H1 (cell line): ENCODE measurements around the gene ADAM23. TPM values are rescaled to one million over a fixed set of nuclear protein-coding genes. Genes with fewer than 3 reads are reported as not detected.
A peak's percentile ranks its signal among the peaks of the same experiment; 100 is the strongest.

Source experiments
- BRCA1 ChIP-seq: IDR thresholded peaks from 2 replicates; pipeline ENCODE4 v1.6.1; 2012; ENCODE audit warnings: low read depth, low read length, improper control_type of control experiment
- CHD7 ChIP-seq: fragments of 300-600 bp; sonication (generic); IDR thresholded peaks from 2 replicates; pipeline ENCODE4 v1.7.1; 2012; ENCODE audit warnings: low read length, moderate library complexity, mild to moderate bottlenecking, inconsistent platforms; ENCODE audit not compliant: insufficient replicate concordance
- EZH2 ChIP-seq: fragments of 200-600 bp; sonication (generic); IDR thresholded peaks from 2 replicates; pipeline ENCODE4 v1.7.1; 2012; ENCODE audit warnings: low read depth, mild to moderate bottlenecking, moderate library complexity, low read length, inconsistent platforms; ENCODE audit not compliant: severe bottlenecking
- KDM4A ChIP-seq: IDR thresholded peaks from one replicate; pipeline ENCODE4 v1.7.1; 2012; ENCODE audit warnings: low read depth, mild to moderate bottlenecking, moderate library complexity, low read length, inconsistent platforms; ENCODE audit not compliant: severe bottlenecking
- POLR2AphosphoS5 ChIP-seq: IDR thresholded peaks from 2 replicates; pipeline ENCODE4 v1.6.1; 2011; ENCODE audit warnings: low read depth, low read length
- RBBP5 ChIP-seq: IDR thresholded peaks from 2 replicates; pipeline ENCODE4 v1.7.1; 2012; ENCODE audit warnings: low read depth, mild to moderate bottlenecking, inconsistent platforms, low read length, moderate library complexity, borderline replicate concordance
- SIN3A ChIP-seq, 2 experiments: IDR thresholded peaks in 1 of 2; conservative IDR thresholded peaks in 1 of 2; 2 replicates each; pipeline ENCODE4 v1.6.1; 2011 to 2012; ENCODE audit warnings: low read length in 2 of 2, improper control_type of control experiment in 1 of 2, low read depth in 1 of 2, mild to moderate bottlenecking in 1 of 2
- SIX5 ChIP-seq: IDR thresholded peaks from 2 replicates; pipeline ENCODE4 v1.6.1; 2011; ENCODE audit warnings: mild to moderate bottlenecking, low read depth, low read length
- TAF1 ChIP-seq: IDR thresholded peaks from 2 replicates; pipeline ENCODE4 v1.6.1; 2011; ENCODE audit warnings: mild to moderate bottlenecking, low read depth, low read length
- TBP ChIP-seq: IDR thresholded peaks from 2 replicates; pipeline ENCODE4 v1.6.1; 2011; ENCODE audit warnings: low read depth, low read length, improper control_type of control experiment
- polyA plus RNA-seq, 7 experiments: library from polyadenylated mRNA; depleted of rRNA in 3 of 7; stranded (reverse) in 5 of 7; unstranded in 2 of 7; fragments of >200 nt in 5 of 7; fragments of 200-250 nt in 2 of 7; gene quantifications; 1 replicate in 5 of 7; 2 replicates in 1 of 7; 4 replicates in 1 of 7; pipeline versions ENCODE4 v1.2.1 to v1.2.3, GENCODE V29; 2011 to 2013; ENCODE audit warnings: missing spikeins in 2 of 7, mixed read lengths in 2 of 7
- total RNA-seq: library from RNA; stranded (reverse); fragmentation: NEBNext Ultra II Directional; extraction: Animal tissue kit (Norgen Biotek cat#: 25700); gene quantifications from 2 replicates; pipeline ENCODE4 v1.2.1, GENCODE V29; 2021

Gene ADAM23
- total and polyA plus RNA-seq, 2 of the 8 experiments (the other 6 are each of a cell fraction or from before 2014, with no cell fraction given), result 9.9 to 20.8 TPM

DNA sequence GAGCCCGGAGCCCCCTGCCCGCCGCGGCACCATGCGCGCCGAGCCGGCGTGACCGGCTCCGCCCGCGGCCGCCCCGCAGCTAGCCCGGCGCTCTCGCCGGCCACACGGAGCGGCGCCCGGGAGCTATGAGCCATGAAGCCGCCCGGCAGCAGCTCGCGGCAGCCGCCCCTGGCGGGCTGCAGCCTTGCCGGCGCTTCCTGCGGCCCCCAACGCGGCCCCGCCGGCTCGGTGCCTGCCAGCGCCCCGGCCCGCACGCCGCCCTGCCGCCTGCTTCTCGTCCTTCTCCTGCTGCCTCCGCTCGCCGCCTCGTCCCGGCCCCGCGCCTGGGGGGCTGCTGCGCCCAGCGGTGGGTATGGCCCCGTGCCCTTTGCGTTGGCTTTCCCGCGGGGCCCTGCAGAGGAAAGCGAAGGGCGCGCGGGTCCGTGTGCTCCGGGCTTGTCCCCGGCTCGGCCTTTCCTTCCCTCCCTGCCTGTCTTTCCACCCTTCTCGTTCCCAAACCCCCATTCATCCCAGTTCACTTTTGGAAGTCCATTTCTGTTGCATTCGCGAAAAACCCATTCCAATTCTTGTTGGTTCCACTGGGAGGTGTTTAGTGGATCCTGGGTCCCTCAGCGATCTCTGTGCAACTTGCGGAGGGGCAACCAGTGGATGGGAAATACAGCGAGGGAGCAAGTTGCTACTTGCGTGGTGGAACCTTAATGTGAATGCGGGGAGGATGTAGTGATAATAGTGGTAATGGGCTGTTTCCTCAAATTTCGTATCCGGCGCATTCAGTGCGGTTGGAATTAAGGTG lies 599 bp downstream of the ADAM23 start (continued):
- TF ChIP-seq CHD7, result no peak
- TF ChIP-seq SIN3A (conservative IDR thresholded peaks at IDR 0.05 in 1 of 2, IDR thresholded peaks at IDR 0.05 in 1 of 2; ENCODE audit: low read depth in 1 of 2, low read length in 2 of 2), result no peak
- peak; percentile 91 for TF ChIP-seq RBBP5
- TF ChIP-seq KDM4A, result peak; percentile 93
- TF ChIP-seq SIX5, result no peak
- peak; percentile 24 for TF ChIP-seq EZH2
- TF ChIP-seq TBP, result no peak
- TF ChIP-seq BRCA1, result no peak
- 0 out of 2 replicates have a peak, but pooled peaks have one; percentile 31 for TF ChIP-seq POLR2AphosphoS5
- TF ChIP-seq TAF1, result peak; percentile 60; the same call in 1 of the 2 replicates
